Kidney (tissue), 14 donors: Measurements from ENCODE around the gene THAP6. TPM values are rescaled to one million over a fixed set of nuclear protein-coding genes. Genes with fewer than 3 reads are reported as not detected.
"Not testable (repeated sequence)": the region's sequence is repeated elsewhere in the genome, so short reads cannot be mapped to it uniquely, and the experiment has no call there.

Experiments
- DNase-seq, 5 donors: peaks; one replicate each; pipeline ENCODE4 v3.0.0-alpha.2; 2013 to 2020
- FAIRE-seq: peaks from 2 replicates; lab custom pipeline; 2012; peaks lifted over from hg19 to GRCh38; lab: Jason Lieb, UNC
- H3K27ac ChIP-seq, 2 donors: one replicate each; pipeline ENCODE4 v1.7.0; 2013; ENCODE audit warnings: low read depth in 2 of 2, low read length in 2 of 2, inconsistent platforms in 1 of 2
- H3K27me3 ChIP-seq: one replicate; pipeline ENCODE4 v1.7.1; 2013; ENCODE audit warnings: low read length, inconsistent platforms; ENCODE audit not compliant: control insufficient read depth, insufficient read depth
- H3K36me3 ChIP-seq, 3 donors: one replicate each; pipeline versions ENCODE4 v1.7.0 to v1.7.1; 2013; ENCODE audit warnings: low read length in 3 of 3, control low read depth in 1 of 3, inconsistent platforms in 1 of 3; ENCODE audit not compliant: insufficient read depth in 3 of 3, control insufficient read depth in 2 of 3
- H3K4me1 ChIP-seq, 3 donors: one replicate each; pipeline versions ENCODE4 v1.7.0 to v1.7.1; 2013; ENCODE audit warnings: low read length in 3 of 3, inconsistent platforms in 1 of 3, low read depth in 1 of 3; ENCODE audit not compliant: control insufficient read depth in 2 of 3, insufficient read depth in 2 of 3
- H3K4me3 ChIP-seq, 3 donors: one replicate each; pipeline versions ENCODE4 v1.7.0 to v1.8.1; 2013; ENCODE audit warnings: low read length in 3 of 3, control low read depth in 1 of 3, inconsistent platforms in 1 of 3
- H3K9ac ChIP-seq, 3 donors: one replicate each; pipeline versions ENCODE4 v1.7.0 to v1.7.1; 2013; ENCODE audit warnings: low read length in 3 of 3, control low read depth in 1 of 3, inconsistent platforms in 1 of 3
- H3K9me3 ChIP-seq, 3 donors: one replicate each; pipeline versions ENCODE4 v1.7.0 to v1.7.1; 2013; ENCODE audit warnings: low read length in 3 of 3, control low read depth in 1 of 3, inconsistent platforms in 1 of 3; ENCODE audit not compliant: control insufficient read depth in 2 of 3, insufficient read depth in 1 of 3
- CTCF ChIP-seq: IDR thresholded peaks from 3 replicates; pipeline ENCODE4 v1.5.1; 2012; ENCODE audit warnings: mild to moderate bottlenecking, moderate library complexity, borderline replicate concordance; ENCODE audit not compliant: insufficient read depth; ENCODE audit errors: extremely low read depth
- intact Hi-C: fragments of 100-400 bp; cut with DNase I; formaldehyde crosslinking; loops from one replicate; pipeline ENCODE4 v1.11.1; 2022
- polyA plus RNA-seq: library from polyadenylated mRNA; stranded (reverse); fragments of 350-450 nt; fragmentation: Illumina TruSeq; extraction: RNeasy Lipid Tissue Mini Kit (QIAGEN cat#74804); gene quantifications from one replicate; pipeline ENCODE4 v1.2.3, GENCODE V29; 2014; ENCODE audit warnings: low read depth, low replicate concordance; ENCODE audit not compliant: insufficient read depth
- total RNA-seq: library from RNA; stranded (reverse); fragmentation: NEBNext Ultra II Directional; extraction: Animal tissue kit (Norgen Biotek cat#: 25700); gene quantifications from one replicate; pipeline ENCODE4 v1.2.1, GENCODE V29; 2021
- donor health status: control.
- donor health status: control.
- donor health status: control.
- donor health status: control.
- donor health status: control.
- donor health status: DM: yes; HTN: yes; CAD: no.
- donor health status: Normal renal cell carcinoma (clear cell type).

THAP6 gene
- total and polyA plus RNA-seq, 2 donors from 2014 or later: 6.4 to 22.1 TPM

GRCh38 chr4:75514949-75515612 lies 808 bp downstream of the THAP6 start:
- Histone ChIP-seq H3K4me1 (peaks cover 3 to 22% (median 11%) of the 10 kb centered on the region in 3 donors), H3K36me3 (peaks cover 0 to 7% (median 7%) of the 10 kb centered on the region in 3 donors), H3K9me3 (no peaks in the 10 kb centered on the region), H3K27ac (peak overlapping the region; percentile 88 to 95), H3K9ac (peak overlapping the region; percentile 50 to 96 (median 88)), H3K27me3 (no peaks in the 10 kb centered on the region), H3K4me3 (peak overlapping the region; percentile 84 to 98 (median 97))
- no peak for FAIRE-seq
- TF ChIP-seq CTCF: no peak
- peak in 1 of 5 donors; percentile 4 for DNase-seq
- intact Hi-C loops: no loop called here

DNA sequence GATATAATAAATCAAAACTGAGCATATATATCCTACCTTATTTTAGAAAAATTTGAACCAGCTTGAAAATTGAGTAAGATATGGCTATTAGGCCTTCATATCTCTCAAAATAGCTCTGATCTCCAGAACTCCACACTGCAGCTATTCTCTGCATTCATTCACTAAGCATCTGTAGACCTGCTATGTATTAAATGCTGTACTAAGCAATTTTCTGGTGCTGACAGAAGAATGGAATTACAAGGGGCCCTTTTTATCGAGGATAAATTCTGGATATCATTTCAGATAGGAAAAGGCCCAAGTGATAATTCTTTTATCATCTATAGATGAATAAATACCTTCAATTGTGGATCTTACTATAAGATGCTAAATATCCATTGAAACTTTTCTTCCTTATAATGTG lies 1.9 kb downstream of the THAP6 start:
- H3K36me3 ChIP-seq: peaks cover 0 to 7% (median 7%) of the 10 kb centered on the region in 3 donors
- DNase-seq: no peak
- intact Hi-C loops: no loop called here
- H3K27me3 ChIP-seq: no peaks in the 10 kb centered on the region
- no peak overlapping the region for H3K9ac ChIP-seq
- H3K9me3 ChIP-seq: no peaks in the 10 kb centered on the region
- peaks cover 3 to 15% (median 9%) of the 10 kb centered on the region in 3 donors for H3K4me1 ChIP-seq
- H3K27ac ChIP-seq: no peak overlapping the region
- FAIRE-seq: no peak
- no peak for TF ChIP-seq CTCF
- H3K4me3 ChIP-seq: no peak overlapping the region

DNA sequence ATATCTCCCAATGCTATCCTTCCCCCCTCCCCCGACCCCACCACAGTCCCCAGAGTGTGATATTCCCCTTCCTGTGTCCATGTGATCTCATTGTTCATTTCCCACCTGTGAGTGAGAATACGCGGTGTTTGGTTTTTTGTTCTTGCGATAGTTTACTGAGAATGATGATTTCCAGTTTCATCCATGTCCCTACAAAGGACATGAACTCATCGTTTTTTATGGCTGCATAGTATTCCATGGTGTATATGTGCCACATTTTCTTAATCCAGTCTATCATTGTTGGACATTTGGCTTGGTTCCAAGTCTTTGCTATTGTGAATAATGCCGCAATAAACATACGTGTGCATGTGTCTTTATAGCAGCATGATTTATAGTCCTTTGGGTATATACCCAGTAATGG lies 5.2 kb downstream of the THAP6 start:
- intact Hi-C loops, H3K4me1 ChIP-seq, H3K9ac ChIP-seq, H3K27me3 ChIP-seq, H3K9me3 ChIP-seq, FAIRE-seq, DNase-seq, H3K27ac ChIP-seq, H3K4me3 ChIP-seq: not testable (repeated sequence)
- peaks cover 3 to 13% (median 10%) of the 10 kb centered on the region in 3 donors for H3K36me3 ChIP-seq

GRCh38 chr4:75525086-75525485 lies 10.8 kb downstream of the THAP6 start:
- Histone ChIP-seq H3K27me3 (no peaks in the 10 kb centered on the region), H3K9me3 (no peaks in the 10 kb centered on the region), H3K36me3 (peaks cover 7 to 23% (median 16%) of the 10 kb centered on the region in 3 donors), H3K27ac (no peak overlapping the region), H3K4me1 (no peaks in the 10 kb centered on the region), H3K4me3 (no peak overlapping the region), H3K9ac (no peak overlapping the region)
- no peak for TF ChIP-seq CTCF
- intact Hi-C loops: no loop called here
- no peak for DNase-seq
- FAIRE-seq: no peak
